ENCODE data around the gene KRT36. TPM values are rescaled to one million over a fixed set of nuclear protein-coding genes. Genes with fewer than 3 reads are reported as not detected.

KRT36 gene
- total RNA-seq, 2 donors from 2014 or later, result not detected

DNA sequence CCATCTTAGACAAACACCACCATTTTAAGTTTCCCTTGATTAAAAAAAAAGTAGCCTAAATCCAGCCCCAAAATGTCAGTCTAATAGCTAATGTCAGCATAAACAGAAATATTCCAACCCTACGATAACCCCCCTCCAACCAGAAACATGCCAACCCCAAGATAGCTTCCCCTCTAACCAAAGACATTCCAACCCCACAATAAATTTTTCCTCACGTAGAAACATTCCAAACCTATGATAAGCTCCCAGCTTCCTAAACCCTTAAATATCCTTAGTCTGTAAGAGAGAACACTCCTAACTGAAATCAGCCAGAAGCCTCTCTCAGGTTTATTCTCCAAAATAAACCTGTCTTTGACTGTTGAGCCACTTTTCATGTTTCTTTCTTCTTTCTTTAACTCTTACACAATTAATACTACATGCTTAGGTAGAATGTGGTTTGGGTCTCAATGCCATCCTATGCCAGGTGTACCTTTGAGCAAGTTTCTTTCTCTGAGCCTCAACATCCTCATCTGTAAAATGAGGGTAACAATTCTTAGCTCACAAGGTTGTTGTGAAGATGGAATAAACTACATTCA is 38.5 kb downstream of the KRT36 start:
- Histone ChIP-seq H3K9ac (ENCODE audit: extremely low read depth, low read length, poor library complexity, severe bottlenecking) (no peak overlapping the region), H3K36me3 (ENCODE audit: control insufficient read depth, insufficient read depth, low read length) (no peaks in the 10 kb centered on the region), H3K9me3 (ENCODE audit: control insufficient read depth, low read length) (peaks cover 15% of the 10 kb centered on the region), H3K4me1 (ENCODE audit: control insufficient read depth, insufficient read depth, low read length) (no peaks in the 10 kb centered on the region), H3K27me3 (ENCODE audit: control insufficient read depth, insufficient read depth, low read length, poor library complexity, severe bottlenecking) (peaks cover 8% of the 10 kb centered on the region), H3K27ac (ENCODE audit: low read depth, low read length) (no peak overlapping the region), H3K4me3 (ENCODE audit: low read length) (no peak overlapping the region)
- 89% methylated on average over 2 of the region's 2 CpGs; no CpG with 5 or more reads in 1 of the 2 experiments for WGBS, 2 experiments (ENCODE audit: insufficient coverage in 1 of 2, insufficient read length in 1 of 2)
- Mint-ChIP-seq H3K36me3 (ENCODE audit: low read depth) (no peaks in the 10 kb centered on the region), H3K27ac (no peak overlapping the region), H3K4me1 (no peaks in the 10 kb centered on the region), H3K9me3 (peaks cover 18% of the 10 kb centered on the region), H3K4me3 (no peak overlapping the region), H3K27me3 (ENCODE audit: insufficient read depth) (peaks cover 17% of the 10 kb centered on the region)
- no peak for DNase-seq
- TF ChIP-seq, protein P1, sequence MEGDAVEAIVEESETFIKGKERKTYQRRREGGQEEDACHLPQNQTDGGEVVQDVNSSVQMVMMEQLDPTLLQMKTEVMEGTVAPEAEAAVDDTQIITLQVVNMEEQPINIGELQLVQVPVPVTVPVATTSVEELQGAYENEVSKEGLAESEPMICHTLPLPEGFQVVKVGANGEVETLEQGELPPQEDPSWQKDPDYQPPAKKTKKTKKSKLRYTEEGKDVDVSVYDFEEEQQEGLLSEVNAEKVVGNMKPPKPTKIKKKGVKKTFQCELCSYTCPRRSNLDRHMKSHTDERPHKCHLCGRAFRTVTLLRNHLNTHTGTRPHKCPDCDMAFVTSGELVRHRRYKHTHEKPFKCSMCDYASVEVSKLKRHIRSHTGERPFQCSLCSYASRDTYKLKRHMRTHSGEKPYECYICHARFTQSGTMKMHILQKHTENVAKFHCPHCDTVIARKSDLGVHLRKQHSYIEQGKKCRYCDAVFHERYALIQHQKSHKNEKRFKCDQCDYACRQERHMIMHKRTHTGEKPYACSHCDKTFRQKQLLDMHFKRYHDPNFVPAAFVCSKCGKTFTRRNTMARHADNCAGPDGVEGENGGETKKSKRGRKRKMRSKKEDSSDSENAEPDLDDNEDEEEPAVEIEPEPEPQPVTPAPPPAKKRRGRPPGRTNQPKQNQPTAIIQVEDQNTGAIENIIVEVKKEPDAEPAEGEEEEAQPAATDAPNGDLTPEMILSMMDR (conservative IDR thresholded peaks at IDR 0.05), result no peak

DNA sequence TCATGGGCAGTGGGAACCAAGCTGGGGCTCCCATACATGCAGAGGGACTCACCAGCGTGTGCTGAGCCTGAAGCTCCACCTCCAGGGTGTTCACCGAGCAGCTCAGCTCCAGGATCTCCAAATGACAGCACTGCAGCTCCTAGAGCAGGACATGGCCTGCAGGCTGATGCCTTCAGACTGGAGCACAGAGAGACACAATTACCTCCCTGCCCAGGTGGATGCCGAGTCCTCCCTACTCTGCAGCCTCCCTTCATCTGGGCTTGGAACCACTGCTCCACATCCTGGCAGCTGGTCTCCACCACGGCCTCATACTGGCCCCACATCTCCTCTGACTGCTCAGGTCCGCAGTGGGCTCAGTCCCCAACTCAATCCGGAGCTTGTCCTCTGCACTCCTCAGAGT is 40.7 kb downstream of the KRT36 start:
- Histone ChIP-seq H3K9me3 (ENCODE audit: control insufficient read depth, low read length) (peaks cover 15% of the 10 kb centered on the region), H3K4me1 (ENCODE audit: control insufficient read depth, insufficient read depth, low read length) (no peaks in the 10 kb centered on the region), H3K36me3 (ENCODE audit: control insufficient read depth, insufficient read depth, low read length) (no peaks in the 10 kb centered on the region), H3K27me3 (ENCODE audit: control insufficient read depth, insufficient read depth, low read length, poor library complexity, severe bottlenecking) (no peaks in the 10 kb centered on the region), H3K4me3 (ENCODE audit: low read length) (no peak overlapping the region), H3K9ac (ENCODE audit: extremely low read depth, low read length, poor library complexity, severe bottlenecking) (no peak overlapping the region), H3K27ac (ENCODE audit: low read depth, low read length) (no peak overlapping the region)
- Mint-ChIP-seq H3K4me3 (no peak overlapping the region), H3K9me3 (peaks cover 18% of the 10 kb centered on the region), H3K36me3 (ENCODE audit: low read depth) (no peaks in the 10 kb centered on the region), H3K4me1 (no peaks in the 10 kb centered on the region), H3K27ac (no peak overlapping the region), H3K27me3 (ENCODE audit: insufficient read depth) (peaks cover 19% of the 10 kb centered on the region)
- DNase-seq, result no peak
- TF ChIP-seq, protein P1 (conservative IDR thresholded peaks at IDR 0.05), result no peak
- 88 to 92% methylated on average over 6 of the region's 6 CpGs for WGBS, 2 experiments (ENCODE audit: insufficient coverage in 1 of 2, insufficient read length in 1 of 2)

DNA sequence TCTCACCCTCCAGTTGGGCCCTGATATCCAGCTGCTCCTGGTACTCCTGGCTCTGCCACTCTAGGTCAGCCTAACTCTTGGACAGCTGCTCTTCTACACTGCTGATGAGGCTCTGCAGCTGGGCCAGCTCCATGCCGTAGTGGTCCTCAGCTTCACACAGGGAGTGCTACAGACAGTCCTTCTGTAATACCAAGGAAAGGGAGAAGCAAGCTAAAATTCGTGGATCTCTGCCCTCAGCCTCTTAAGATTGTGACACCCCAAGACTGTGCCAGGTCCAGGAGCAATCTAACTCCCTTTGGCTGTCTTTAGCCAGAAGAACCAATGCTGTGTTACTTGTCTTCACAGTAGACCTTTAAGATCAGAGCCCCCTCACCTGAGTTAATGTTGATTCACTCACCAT is 41.2 kb downstream of the KRT36 start:
- Mint-ChIP-seq H3K9me3 (peaks cover 18% of the 10 kb centered on the region), H3K27me3 (ENCODE audit: insufficient read depth) (peaks cover 15% of the 10 kb centered on the region), H3K4me3 (no peak overlapping the region), H3K36me3 (ENCODE audit: low read depth) (no peaks in the 10 kb centered on the region), H3K4me1 (no peaks in the 10 kb centered on the region), H3K27ac (no peak overlapping the region)
- TF ChIP-seq, protein P1 (conservative IDR thresholded peaks at IDR 0.05), result no peak
- 74 to 100% methylated on average over 1 to 2 of the region's 2 CpGs for WGBS, 2 experiments (ENCODE audit: insufficient coverage in 1 of 2, insufficient read length in 1 of 2)
- no peaks in the 10 kb centered on the region for H3K36me3 ChIP-seq (ENCODE audit: control insufficient read depth, insufficient read depth, low read length)
- no peak for DNase-seq
- H3K27ac ChIP-seq (ENCODE audit: low read depth, low read length), result no peak overlapping the region
- peaks cover 15% of the 10 kb centered on the region for H3K9me3 ChIP-seq (ENCODE audit: control insufficient read depth, low read length)
- H3K4me3 ChIP-seq (ENCODE audit: low read length), result no peak overlapping the region
- H3K4me1 ChIP-seq (ENCODE audit: control insufficient read depth, insufficient read depth, low read length), result no peaks in the 10 kb centered on the region
- no peaks in the 10 kb centered on the region for H3K27me3 ChIP-seq (ENCODE audit: control insufficient read depth, insufficient read depth, low read length, poor library complexity, severe bottlenecking)
- no peak overlapping the region for H3K9ac ChIP-seq (ENCODE audit: extremely low read depth, low read length, poor library complexity, severe bottlenecking)

Measured in endodermal cell (in vitro differentiated cells).